Activated T-helper 1 cell treated with anti-CD3 and anti-CD28 coated beads, Interleukin-2, amount 50 U/mL, for 16 hours (primary cell): ENCODE results near the gene NAP1L4.

Experiments
- DNase-seq, 2 donors: peaks; one replicate each; pipeline ENCODE4 v3.0.0-alpha.2; 2020; ENCODE audit warnings: low read depth in 1 of 2, low spot score in 1 of 2

The NAP1L4 gene

DNA sequence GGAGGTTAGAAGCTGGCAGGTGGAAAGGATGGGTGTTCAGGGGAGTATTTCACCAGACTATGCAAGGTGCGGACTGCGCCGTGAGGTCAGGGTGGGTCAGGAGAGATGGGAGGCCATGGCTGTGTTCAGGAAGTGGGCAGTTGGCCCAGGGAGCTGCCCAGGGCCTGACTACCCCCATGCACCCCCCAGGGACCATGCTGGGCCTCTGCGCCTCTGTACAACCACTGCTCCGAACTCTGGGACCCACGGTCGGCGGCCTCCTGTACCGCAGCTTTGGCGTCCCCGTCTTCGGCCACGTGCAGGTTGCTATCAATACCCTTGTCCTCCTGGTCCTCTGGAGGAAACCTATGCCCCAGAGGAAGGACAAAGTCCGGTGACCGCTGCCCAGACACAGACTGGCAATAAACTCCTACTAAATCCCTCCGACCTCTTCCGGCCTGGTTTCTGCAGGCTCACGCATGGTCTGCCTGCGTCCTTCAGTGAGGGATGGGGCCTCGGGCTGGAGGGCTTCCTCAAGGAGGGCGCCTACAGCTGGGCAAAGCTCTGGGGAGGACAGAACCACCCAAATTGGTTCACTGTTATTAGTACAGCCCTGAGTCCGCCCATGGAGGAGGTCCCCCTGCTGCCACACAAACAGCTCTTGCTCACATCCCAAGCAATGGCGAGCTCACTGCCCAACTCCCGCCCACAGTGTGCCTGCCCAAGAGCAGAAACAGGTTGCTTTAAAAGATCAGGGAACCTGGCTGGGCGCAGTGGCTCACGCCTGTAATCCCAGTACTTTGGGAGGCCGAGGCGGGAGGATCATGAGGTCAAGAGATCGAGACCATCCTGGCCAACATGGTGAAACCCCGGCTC is 67.1 kb downstream of the NAP1L4 start:
- no peak for DNase-seq

DNA sequence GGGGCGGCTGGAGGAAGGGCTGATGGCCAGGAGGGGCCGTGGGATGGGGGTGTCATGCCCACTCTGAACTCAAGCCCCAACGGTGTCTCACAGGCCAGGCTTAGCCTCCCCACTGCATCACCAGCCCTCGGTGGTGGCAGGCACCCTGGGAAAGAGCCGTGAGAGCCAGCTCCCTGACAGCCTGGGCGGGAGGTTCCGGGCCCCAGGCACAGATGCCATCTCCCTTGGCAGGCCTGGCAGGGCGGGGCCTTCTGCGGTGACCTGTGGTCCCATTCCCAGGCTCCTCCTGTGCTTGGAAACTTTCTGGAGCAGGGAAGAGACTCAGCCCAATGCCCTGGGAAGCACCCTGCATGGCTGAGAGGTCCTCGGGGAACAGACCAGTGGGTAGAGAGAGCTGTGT is 67.7 kb downstream of the NAP1L4 start:
- DNase-seq, result no peak

DNA sequence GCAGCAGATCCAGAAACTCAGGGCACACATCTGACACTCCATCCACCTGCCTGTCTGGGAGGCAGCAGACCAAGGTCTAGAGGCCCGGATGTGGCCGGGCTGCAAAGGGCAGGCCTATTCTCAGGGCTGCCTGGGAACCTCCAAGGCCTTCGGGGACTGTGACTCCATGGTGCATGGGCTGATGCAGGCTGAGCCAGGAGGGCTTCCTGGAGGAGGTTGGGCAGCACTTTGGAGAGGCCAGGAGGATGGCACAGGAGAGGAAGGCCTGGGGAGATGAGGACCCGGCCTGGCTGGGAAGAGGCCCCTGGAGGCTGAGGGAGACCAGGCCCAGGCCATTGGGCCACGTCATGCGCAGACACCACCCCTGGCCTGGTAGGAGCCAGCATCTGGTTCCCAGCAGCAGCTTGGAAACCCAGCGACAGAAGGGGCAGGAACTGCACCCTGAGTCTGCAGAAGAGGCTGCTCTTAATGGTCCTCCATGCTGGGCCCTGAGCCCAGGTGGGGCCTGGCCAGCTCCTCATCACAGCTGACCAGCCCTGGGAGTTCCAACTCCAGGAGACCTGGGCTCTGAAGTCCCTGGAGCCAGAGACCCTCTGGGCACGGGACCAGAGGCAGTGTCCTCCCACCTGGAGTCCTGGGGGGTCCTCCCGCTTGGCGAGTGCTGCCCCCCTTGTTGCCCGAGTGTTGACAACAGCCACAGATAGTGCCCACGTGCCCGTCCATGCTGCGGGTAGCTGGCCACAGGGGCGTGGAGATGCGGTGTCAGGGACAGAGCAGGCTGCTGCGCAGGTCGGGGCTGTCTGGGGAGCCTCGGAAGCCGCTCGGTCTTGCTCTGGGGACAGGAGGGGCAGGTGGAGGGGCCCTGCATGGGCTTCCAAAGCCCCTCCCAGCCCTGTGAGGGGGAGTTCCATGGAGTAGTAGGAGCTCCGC is 68.4 kb downstream of the NAP1L4 start:
- DNase-seq, result no peak

DNA sequence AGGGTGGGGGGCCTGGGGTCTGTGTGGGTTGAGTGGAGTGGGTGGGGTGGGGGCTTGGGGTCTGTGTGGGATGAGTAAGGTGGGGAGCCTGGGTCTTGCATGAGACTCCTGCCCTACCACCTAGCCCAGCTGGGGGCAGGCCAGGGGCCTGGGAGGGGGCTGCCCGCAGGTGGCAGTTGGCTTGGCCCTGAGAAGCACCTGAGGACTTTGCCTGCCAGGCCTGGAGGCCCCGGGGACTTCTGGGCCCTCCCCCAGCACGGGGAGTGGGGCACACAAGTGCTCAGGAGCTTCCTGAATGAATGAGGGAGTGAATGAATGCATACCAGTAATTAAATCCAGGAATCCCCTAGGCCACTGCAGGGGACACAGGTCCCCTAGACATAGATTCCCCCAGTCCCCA is 69.5 kb downstream of the NAP1L4 start:
- no peak for DNase-seq

- no peak for DNase-seq
Observed at GRCh38 chr11:2921742-2922493, 70.2 kb downstream of the NAP1L4 start.

DNA sequence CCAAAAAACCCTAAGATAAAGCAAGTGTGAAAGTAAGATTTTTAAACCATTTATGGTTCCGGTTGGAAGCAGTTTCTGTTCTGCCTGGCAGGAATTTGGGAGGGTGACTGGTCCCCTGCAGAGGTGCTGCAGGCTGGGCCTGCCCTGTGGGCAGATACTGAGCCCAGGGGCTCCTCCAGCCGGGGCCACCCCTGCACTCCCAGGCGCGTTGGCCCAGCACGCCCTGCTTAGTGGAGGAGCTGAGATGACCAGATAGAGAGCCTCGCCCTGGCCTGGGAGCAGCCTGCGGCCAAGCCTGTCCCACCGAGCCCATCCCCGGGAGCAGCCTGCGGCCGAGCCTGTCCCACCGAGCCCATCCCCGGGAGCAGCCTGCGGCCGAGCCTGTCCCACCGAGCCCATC is 70.9 kb downstream of the NAP1L4 start:
- DNase-seq, result no peak

DNA sequence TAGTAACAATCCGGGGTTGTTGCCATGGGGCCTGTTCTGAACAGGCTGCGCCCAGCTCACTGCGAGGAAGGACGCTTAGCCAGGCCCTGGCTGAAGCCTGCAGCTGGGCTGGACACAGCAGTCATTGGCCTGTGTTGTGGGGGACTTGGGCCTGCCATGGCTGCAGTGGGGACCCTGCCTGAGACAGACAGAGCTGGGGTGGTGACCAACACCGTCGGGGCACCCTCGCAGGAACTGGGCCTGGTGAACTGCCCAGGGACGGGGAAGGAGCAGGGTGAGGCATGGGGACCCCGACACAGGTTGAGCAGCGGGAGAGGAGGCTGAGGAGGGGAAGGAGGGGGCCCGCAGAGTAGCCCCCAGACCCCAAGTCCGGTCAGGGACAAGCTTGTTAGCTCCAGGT is 71.8 kb downstream of the NAP1L4 start:
- DNase-seq, result no peak

GRCh38 chr11:2919837-2920236 is 72.3 kb downstream of the NAP1L4 start:
- no peak for DNase-seq

DNA sequence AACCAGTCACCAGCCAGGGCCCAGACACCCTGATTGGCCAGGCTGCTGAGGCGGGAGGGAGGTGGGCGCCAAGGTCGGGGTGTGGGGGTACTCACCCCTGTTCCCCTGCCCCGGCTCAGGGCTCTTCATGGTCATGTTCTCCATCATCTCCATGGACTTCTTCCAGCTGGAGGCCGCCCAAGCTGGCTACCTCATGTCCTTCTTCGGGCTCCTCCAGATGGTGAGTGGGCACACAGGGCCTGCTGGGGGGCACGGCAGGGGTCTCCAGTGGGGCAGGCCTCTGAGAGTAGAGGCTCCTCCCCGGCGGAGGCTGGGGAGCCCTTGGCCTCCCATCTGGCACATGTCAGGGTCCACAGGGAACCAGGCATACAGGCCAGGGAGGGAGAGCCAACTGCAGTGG is 72.9 kb downstream of the NAP1L4 start:
- no peak for DNase-seq

DNA sequence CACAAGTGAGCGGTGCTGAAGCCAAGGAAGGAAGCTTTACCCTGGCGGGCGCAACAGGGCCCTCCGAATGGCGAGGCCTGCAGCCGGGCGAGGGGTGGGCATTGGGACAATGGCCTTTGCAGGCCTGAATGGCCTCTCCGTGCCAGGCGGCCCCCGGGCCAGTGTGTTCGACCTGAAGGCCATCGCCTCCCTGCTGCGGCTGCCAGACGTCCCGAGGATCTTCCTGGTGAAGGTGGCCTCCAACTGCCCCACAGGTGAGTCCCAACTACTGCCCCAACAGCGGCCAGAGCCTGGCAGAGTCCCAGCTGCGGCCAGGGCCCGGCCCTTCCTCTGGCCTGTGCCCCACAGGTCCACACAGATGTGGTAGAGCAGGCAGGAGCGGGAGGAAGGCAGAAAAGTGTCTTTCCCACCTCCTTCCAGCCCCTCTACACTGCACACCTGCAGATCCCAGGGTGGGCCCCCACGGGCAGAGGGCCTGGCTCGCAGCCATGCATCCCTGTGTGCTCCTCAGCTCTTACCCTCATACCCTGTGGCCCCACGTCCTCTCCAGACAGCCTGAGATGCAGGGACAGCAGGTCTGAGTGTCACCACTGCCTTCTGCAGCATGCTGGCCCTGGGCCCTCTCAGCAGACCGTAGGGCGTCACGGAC is 74.2 kb downstream of the NAP1L4 start:
- no peak for DNase-seq

GRCh38 chr11:2916892-2917645 is 75.1 kb downstream of the NAP1L4 start:
- no peak for DNase-seq

- no peak for DNase-seq
Observed at GRCh38 chr11:2916114-2916891, 75.8 kb downstream of the NAP1L4 start.

- no peak for DNase-seq
Observed at GRCh38 chr11:2915473-2915872, 76.7 kb downstream of the NAP1L4 start.

- DNase-seq, result no peak
Observed at GRCh38 chr11:2914455-2915195, 77.5 kb downstream of the NAP1L4 start.

DNA sequence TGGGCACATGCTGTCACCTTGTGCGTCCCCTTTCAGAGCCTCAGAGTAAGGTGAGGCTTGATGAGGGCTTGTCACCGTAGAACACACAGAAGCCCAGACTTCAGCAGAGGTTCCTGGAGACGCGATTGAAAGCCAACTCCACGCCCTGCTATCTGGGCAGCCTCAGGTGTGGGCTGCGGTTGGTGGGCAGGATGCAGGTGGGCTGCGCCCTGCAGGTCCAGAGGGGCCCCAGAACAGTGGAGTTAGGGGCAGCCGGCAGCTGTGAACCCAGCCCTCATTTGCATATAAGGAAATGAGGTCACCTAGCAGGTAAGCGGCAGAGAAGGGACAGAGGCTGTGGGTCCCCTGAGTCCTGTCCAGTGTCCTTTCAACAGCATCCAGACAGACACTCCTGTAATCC is 78.4 kb downstream of the NAP1L4 start:
- no peak for DNase-seq

- no peak for DNase-seq
Observed at GRCh38 chr11:2913019-2913431, 79.1 kb downstream of the NAP1L4 start.

GRCh38 chr11:2912498-2912897 is 79.6 kb downstream of the NAP1L4 start:
- no peak for DNase-seq

DNA sequence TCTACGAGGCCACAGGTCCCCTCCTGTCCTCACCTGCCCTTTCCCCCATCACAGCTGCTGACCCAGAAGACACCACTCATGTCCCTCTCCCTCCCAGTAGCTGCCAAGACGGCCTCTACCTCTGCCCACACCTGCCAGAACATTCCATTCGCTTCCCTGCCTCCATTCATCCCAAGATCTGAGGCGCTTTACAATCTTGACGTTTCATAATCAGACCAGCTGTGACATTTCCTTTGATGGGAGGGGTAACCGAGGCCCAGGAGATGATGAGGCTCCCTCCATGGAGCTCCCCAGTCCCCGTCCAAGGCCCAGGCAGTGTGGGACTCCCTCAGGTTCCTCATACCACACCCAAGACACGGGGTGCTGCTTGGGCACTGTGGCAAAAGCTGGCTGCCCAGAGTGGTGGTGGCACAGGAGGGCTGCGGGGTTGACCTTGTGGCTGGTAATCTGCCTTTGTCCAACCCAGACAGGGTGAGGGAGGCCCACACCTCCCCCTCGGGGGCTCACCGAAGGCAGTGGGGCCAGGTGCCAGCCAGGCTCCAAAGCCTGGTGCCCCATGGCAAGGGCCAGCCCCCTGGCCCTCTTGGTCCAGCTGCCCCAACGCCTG is 80.2 kb downstream of the NAP1L4 start:
- DNase-seq, result no peak
